ENCODE data around the gene CLSTN2. TPM values are rescaled to one million over a fixed set of nuclear protein-coding genes. Genes with fewer than 3 reads are reported as not detected.

CLSTN2 gene
- total and polyA plus RNA-seq, 8 donors, result 0.31 to 1.1 (median 0.61) TPM

DNA sequence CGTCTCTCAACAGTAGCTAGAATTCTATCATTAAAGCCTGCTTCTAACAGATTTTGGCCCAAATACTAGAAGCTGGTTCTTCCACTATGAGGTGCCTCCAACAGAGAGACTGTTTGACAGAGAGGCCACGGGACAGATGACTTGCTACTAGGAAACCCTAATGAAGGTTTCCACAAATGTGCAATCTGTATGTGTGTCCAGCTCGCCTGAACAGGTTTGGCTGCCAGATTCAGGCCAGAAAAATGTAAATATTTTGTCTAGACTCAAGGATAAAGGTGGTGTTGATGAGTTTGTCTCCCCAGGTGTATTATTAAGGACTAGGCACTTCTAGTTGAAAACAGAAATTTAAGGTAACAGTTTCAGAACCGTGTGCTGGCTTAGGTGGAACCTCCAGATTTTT, 651.3 kb downstream of the CLSTN2 start:
- no peaks in the 10 kb centered on the region for H3K9me3 ChIP-seq
- no peaks in the 10 kb centered on the region for H3K27me3 ChIP-seq
- TF ChIP-seq, protein P1, sequence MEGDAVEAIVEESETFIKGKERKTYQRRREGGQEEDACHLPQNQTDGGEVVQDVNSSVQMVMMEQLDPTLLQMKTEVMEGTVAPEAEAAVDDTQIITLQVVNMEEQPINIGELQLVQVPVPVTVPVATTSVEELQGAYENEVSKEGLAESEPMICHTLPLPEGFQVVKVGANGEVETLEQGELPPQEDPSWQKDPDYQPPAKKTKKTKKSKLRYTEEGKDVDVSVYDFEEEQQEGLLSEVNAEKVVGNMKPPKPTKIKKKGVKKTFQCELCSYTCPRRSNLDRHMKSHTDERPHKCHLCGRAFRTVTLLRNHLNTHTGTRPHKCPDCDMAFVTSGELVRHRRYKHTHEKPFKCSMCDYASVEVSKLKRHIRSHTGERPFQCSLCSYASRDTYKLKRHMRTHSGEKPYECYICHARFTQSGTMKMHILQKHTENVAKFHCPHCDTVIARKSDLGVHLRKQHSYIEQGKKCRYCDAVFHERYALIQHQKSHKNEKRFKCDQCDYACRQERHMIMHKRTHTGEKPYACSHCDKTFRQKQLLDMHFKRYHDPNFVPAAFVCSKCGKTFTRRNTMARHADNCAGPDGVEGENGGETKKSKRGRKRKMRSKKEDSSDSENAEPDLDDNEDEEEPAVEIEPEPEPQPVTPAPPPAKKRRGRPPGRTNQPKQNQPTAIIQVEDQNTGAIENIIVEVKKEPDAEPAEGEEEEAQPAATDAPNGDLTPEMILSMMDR (IDR thresholded peaks at IDR 0.05), result no peak
- H3K36me3 ChIP-seq, result no peaks in the 10 kb centered on the region
- no peaks in the 10 kb centered on the region for H3K4me1 ChIP-seq
- DNase-seq, result no peak
- intact Hi-C loops (cut with DNase I), result no loop called here
- ATAC-seq, result no peak
- H3K27ac ChIP-seq, result no peak overlapping the region
- no peak overlapping the region for H3K4me3 ChIP-seq

- Histone ChIP-seq H3K4me3 (no peak overlapping the region), H3K9me3 (no peaks in the 10 kb centered on the region), H3K27ac (no peak overlapping the region), H3K4me1 (no peaks in the 10 kb centered on the region), H3K27me3 (no peaks in the 10 kb centered on the region), H3K36me3 (no peaks in the 10 kb centered on the region)
- intact Hi-C loops (cut with DNase I), result no loop called here
- TF ChIP-seq, protein P1 (IDR thresholded peaks at IDR 0.05), result no peak
- ATAC-seq (no peak), DNase-seq (no peak)
Observed at GRCh38 chr3:140588558-140588957, 653.6 kb downstream of the CLSTN2 start.

GRCh38 chr3:140593766-140594165, 658.8 kb downstream of the CLSTN2 start:
- no peak for ATAC-seq
- H3K4me1 ChIP-seq, result no peaks in the 10 kb centered on the region
- no peaks in the 10 kb centered on the region for H3K9me3 ChIP-seq
- no peaks in the 10 kb centered on the region for H3K36me3 ChIP-seq
- intact Hi-C loops (cut with DNase I), result no loop called here
- no peaks in the 10 kb centered on the region for H3K27me3 ChIP-seq
- no peak overlapping the region for H3K4me3 ChIP-seq
- H3K27ac ChIP-seq, result no peak overlapping the region
- no peak for DNase-seq
- TF ChIP-seq, protein P1 (IDR thresholded peaks at IDR 0.05), result no peak

- intact Hi-C loops (cut with DNase I), result no loop called here
- H3K4me3 ChIP-seq, result no peak overlapping the region
- H3K4me1 ChIP-seq, result no peaks in the 10 kb centered on the region
- no peaks in the 10 kb centered on the region for H3K27me3 ChIP-seq
- no peaks in the 10 kb centered on the region for H3K9me3 ChIP-seq
- ATAC-seq (no peak), DNase-seq (no peak)
- no peaks in the 10 kb centered on the region for H3K36me3 ChIP-seq
- no peak overlapping the region for H3K27ac ChIP-seq
- TF ChIP-seq, protein P1 (IDR thresholded peaks at IDR 0.05), result no peak
Observed at GRCh38 chr3:140595295-140595694, 660.3 kb downstream of the CLSTN2 start.

DNA sequence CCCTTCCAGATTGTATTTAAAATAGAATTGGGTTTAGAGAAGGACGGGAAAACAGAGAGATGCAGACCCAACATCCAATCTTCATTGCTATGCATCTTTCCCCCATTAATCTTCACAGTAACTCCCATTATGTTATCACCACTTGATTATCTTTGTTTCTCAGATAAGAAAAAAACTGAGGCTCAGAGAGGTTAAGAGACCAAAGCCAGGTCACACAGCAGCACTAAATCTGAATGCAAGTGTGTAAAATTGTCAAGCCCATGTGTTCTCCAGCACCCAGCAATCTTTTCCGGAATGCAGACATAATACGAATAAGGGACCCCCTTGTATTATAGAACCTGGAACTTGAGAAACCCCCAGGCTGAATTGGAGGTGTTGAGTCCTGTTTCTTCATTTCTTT, 662.4 kb downstream of the CLSTN2 start:
- DNase-seq, result no peak
- H3K9me3 ChIP-seq, result no peaks in the 10 kb centered on the region
- no peak overlapping the region for H3K27ac ChIP-seq
- H3K36me3 ChIP-seq, result no peaks in the 10 kb centered on the region
- intact Hi-C loops (cut with DNase I), result no loop called here
- H3K4me3 ChIP-seq, result no peak overlapping the region
- no peaks in the 10 kb centered on the region for H3K4me1 ChIP-seq
- H3K27me3 ChIP-seq, result no peaks in the 10 kb centered on the region
- TF ChIP-seq, protein P1 (IDR thresholded peaks at IDR 0.05), result no peak
- no peak for ATAC-seq
